Tibial nerve (tissue), 3 donors: Measurements from ENCODE around the gene SH3BP4.

Experiments
- CTCF ChIP-seq, 5 experiments: fragments of 200-600 bp in 3 of 5; fragments of 450-650 bp in 2 of 5; sonication (generic) in 3 of 5; IDR thresholded peaks; one replicate each; pipeline ENCODE4 v1.5.1; 2016 to 2019; ENCODE audit warnings: antibody characterized with exemption in 5 of 5, mild to moderate bottlenecking in 3 of 5, moderate library complexity in 2 of 5
- POLR2A ChIP-seq, 2 donors: fragments of 450-650 bp; IDR thresholded peaks; one replicate each; pipeline ENCODE4 v1.6.1; 2017; ENCODE audit warnings: antibody characterized with exemption in 2 of 2, mild to moderate bottlenecking in 2 of 2, moderate library complexity in 2 of 2

- TF ChIP-seq CTCF (IDR thresholded peaks at IDR 0.05): no peak
- no peak for TF ChIP-seq POLR2A (IDR thresholded peaks at IDR 0.05)
These were observed 25.4 kb downstream of the SH3BP4 start for GRCh38 chr2:234977228-234977679.
